Stimulated activated CD4-positive, alpha-beta T cell treated with anti-CD3 and anti-CD28 coated beads, Interleukin-4, amount 100 ng/mL, for 24 hours (primary cell): ENCODE measurements around the gene PAXX.
"Not testable (repeated sequence)": the region's sequence is repeated elsewhere in the genome, so short reads cannot be mapped to it uniquely, and the experiment has no call there.

Experiments
- DNase-seq: peaks from one replicate; pipeline ENCODE4 v3.0.0-alpha.2; 2020

PAXX gene

DNA sequence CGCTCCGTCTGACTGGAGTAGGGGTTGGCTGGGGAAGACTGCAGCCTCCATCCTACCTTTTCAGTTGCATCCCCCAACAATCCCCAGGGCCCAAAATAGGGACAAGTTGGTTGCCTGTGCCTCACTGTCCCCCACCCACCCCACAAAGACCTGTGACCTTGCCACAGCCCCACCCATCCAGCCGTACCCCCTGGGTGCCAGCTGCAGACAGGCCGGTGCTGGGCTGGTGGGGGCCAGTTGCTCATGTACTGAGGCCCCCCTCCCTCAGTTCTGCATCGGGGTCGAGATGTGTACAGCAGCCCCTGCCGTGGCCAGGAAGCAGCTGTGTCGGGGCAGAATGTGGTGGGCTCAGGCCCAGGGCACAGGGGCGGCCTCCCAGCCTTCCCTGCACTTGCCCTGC, 9.1 kb upstream of the PAXX start:
- no peak for DNase-seq

DNA sequence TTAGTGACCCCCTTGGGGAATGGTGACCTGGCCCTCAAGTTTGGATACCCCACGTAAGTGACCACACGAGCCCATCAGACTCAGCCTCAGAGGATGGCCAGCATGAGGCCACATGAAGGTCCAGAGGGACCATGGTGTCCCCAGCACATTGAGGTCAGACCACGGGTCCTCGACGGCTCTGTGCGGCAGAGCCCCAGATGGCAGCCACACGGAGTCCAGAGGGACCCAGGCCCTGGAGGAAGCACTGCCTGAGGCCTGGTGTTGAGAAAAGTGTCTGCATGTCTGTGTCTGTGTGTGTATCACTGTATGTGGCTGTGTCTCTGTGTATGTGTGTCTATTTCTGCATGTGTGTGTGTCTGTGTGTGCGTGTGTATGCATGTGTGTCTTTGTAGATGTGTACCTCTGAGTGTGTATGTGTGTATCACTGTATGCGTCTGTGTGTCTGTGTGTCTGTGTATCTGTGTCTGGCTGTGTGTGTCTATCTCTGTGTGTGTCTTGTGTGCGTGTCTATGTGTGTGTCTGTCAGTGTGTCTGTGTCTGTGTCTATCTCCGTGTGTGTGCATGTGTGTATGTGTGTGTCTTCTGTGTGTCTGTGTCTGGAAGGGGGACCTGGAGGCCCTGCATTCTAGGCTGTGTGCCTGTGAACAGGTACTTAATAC, 8.4 kb upstream of the PAXX start:
- no peak for DNase-seq

DNA sequence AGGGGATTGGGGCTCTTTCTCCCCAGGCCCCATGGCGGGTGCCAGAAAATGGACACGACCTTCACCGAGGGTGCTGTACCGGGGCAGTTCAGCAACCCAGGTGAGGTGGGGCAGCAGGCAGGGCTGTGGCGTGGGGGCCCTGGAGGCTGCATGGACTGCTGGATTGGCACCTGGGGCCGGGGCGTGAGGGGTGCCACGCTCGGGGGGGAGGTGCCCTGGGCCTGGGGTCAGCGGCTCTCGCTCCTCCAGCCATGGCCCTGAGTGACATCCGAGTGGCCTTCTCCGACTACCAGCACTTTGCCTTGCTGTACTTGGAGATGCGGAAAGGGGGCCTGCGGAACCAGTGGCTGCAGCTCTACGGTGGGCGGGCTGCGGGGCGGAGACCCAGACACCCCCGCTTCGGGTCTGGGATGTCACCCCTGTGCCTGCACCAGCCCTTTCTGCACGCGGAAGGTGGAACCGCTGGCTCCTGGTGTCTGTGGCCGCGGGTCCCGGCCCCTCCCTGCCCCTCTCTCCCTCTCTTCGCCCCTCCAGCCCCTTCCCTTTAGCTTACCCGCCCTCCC, 7.7 kb upstream of the PAXX start:
- DNase-seq = no peak

DNA sequence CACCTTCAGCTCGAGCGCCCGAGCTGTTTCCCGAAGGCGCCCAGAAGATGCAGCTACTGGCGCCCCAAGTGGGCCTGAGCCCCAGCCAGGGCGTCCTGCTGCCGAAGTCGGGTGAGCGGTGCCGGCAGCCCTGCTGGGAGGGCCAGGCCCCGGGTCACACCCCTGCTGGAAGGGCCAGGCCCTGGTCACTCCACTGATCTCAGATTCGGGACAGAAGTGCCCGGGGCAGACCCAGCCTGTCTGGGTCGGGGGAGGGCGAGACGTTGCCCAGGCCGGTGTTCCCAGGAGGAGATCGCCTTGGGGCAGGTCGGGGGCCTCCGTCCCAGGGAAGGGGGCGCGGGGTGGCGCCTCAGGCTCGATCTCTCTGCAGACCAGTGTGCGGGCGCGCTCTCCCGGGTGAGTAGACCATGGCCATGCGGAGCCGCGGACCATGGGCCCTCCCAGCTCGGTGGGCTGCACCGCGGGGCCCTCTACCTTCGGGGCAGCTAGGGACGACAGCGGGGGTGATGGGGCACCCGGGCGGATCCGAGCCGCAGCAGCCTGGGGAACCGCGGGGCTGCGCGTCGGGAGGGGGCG, 7.1 kb upstream of the PAXX start:
- DNase-seq = no peak

DNA sequence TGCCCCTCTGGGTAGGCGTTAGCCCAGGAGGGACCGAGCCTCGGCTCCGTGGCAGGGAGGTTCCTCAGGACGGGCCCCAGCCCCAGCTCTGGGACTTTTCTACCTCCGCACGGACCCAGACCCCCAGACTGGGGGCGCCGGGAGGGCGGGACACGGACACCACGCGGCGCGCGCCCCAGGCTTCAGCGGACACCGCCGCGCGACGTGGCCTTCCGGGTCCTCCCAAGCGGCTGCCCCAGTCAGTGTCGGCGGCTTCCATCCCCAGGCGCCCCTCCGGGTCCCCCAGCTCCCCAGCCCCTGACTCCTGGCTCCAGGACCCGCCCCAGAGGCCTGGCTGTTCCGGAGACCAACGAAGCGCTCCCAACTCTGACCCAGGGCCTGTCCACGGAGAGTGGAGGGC, 6.4 kb upstream of the PAXX start:
- no peak for DNase-seq

DNA sequence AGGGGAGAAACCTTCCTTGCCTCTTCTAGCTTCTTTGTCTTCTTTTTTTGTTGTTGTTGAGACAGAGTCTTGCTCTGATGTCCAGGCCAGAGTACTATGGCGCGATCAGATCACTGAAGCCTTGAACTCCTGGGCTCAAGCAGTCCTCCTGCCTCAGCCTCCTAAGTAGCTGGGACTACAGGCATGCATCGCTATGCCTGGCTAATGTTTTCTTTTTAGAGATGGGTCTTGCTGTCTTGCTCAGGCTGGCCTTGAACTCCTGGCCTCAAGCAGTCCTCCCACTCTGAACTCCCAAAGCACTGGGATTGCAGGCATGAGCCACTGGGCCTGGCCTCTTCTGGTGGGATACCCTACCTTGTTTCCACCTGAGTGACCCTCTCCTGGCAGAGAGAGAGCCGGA, 3.4 kb upstream of the PAXX start:
- DNase-seq = no peak

DNA sequence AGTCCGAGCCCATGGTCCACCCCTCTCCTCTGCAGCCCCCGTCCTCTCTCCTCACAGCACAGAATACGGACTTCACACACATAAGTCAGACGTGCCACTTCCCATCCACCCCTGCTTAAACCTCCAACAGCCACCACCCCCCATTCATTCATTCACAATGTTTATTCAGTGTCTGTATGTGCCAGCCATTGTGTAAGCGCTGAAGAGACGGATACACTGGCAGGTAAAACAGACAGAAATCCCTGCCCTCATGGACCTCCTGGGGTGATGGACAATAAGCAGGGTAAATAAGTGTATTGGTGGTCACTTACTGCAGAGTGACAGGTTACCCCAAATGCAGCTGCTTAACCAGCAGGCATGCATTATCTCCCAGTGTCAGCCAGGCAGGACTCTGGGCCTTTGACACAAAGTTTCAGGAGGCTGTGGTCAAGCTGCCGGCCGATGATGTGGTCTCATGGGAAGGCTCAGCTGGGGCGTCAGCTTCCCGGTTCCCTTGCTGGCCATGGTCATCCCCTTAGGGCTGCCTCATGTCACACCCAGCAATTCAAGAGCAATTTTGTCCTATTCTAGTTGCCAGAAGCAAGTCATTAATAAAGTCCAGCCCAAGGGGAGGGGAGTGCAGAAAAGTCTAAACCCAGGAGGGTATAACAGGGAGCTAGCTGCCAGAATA, 1.8 kb upstream of the PAXX start:
- no peak for DNase-seq

DNA sequence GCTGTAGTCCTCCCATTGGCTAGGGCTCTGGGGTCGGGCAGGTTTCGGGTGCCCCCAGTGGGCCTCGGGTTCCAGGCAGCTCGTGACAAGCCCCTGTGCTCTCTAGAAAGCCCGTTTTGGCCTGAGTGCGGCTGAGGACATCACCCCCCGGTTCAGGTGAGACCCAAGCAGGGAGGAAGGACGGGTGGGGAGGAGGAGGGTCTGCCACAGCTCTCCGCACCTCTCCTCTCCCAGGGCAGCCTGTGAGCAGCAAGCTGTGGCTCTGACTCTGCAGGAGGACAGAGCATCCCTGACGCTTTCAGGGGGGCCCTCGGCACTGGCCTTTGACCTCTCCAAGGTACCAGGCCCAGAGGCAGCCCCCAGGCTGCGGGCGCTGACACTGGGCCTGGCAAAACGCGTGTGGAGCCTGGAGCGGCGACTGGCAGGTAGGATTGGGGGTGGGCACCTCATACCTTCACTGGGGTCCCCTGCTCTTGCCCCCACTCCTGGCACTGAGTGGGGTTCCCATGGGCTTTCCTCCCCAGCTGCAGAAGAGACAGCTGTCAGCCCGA, 672 bp downstream of the PAXX start:
- DNase-seq = no peak

DNA sequence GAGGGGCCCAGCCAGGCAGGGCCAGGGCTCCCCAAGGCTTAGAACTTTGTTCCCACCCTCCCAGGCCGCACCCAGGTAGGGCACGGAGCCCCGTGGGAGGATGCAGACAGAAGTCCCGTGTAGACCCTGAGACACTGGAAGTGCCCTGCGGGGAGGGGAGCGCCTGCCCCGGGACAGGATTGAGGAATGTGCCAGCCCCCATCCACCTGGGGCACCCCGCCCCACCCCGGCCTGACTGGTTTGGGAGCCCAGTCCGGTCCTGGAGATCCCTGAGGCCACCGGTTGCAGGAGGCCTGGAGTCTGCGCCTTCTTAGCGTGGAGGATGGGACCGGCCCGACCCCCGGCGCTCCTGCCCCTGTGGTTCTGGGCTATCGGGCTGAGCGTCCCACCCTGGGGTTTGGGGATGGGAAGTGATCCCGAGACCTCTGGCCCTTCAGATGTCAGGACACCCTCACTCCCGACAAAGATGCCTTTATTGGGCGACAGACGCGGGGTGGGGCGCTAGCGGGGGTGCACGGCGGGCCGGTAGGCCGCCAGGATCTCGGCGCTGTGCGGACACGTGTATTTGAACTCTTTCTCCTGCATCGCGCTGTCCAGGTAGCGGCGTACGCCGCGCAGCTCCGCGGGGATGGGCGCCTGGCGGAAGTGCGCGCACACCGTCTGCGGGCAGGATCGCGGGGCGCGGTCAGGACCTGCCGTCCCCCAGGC, 2.1 kb downstream of the PAXX start:
- DNase-seq = no peak

DNA sequence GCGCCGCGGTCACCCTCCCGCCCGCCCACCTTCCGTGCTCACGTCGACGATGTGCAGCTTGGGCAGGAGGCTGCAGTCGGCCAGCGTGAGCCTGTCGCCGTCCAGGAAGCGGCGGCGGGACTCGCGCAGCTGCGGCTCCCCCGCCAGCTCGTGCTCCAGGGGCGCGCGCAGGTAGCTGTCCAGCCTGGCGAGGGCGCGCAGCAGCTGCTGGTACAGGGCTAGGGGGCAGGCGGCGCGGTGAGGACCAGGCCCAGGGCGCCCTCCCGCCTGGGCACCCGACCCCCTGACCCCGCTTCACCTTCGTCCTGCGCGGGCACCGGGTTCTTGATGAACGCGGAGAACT, 2.6 kb downstream of the PAXX start:
- DNase-seq = no peak

DNA sequence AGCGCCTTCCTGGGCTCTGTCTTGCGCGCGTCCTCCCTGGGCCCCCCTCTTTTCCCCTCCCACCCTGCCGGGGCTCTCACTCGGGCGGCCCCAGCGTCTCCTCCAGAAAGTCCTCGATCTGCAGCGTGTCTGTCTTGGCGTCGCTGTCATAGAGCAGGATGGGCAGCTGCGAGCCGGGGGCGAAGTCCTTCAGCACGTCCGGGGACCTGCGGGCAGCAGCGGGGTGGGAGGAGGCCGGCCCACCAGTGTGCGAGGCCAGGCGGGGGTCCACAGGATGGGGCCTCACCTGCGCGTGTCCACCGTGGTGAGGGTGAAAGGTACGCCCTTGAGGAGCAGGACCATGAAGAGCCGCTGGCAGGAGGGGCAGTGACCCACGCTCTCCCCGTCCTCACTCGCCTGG, 3.1 kb downstream of the PAXX start:
- DNase-seq = no peak

DNA sequence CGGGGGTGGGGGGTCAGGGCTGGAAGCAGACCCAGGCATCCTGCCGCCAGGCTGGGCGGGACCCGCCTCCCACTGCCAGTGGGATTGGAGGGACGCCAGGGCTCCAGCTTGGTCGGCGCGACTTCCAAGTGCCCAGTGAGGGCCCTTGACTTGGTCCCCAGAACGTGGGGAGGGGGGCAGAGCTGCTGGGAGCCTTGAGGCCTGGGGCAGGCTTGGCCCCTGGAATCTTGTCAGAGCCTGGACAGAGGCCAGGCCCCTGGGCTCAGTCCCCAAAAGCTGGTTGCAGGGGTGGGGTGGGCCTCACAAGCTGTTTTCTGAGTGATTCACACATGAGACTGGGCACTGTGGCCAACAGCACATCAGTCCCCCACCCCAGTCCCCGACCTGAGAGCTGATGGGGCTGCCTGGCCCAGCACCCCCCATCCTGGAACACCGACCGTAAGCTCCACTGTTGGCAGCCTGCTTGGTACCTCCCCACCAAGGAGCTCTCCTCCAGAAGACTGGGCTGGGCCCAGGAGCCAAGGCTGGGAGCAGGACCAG, 3.6 kb downstream of the PAXX start:
- no peak for DNase-seq

DNA sequence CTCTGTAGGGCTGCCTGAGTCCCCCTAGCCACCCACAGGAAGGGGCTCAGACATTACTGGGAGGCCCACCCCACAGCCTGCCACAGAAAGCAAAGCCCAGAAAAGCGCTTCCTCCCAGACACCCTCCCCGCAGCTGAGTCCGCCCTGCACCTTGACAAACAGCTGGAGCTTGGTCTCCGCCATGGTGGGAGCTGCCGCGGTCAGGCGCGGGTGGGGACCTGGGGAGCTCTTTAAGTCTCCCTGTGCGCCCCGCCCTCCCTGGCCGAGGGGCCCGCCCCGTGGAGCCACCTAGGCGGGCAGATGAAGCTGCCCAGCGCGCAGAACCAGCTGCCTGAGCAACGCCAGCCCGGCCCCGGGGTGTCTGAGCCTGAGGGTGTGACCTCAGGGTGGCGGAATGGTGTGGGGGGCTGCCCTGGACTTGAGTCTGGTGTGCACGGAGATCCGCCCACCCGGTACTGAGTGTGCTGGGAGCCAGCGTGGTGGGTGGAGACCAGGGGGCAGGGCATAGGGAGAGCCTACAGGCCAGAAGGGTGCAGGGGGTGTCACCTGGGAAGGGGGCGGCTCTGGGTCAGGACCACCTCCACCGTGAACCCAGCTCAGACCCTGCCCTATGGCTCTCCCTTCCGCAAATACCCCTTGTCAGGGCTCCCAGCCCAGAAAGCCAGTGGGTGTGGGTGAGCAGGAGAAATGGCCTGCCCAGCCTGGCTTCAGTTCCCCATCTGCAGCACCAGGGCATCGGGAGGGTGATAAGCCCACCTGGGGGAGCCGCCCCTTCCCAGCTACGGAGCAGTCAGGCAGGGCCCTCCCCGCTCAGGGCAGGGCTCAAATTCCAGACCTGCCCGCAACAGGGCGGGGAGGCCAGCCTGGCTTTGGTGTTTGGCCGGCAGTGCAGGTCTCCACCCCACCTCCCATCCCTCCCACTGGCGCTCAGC, 4.4 kb downstream of the PAXX start, which contains the start of gene CLIC3:
Gene CLIC3, minus strand, starts transcription at position 208 of the 932 bp plus-strand sequence. Its CDS starts 25 bp downstream, at position 183.
- peak; percentile 33 for DNase-seq

DNA sequence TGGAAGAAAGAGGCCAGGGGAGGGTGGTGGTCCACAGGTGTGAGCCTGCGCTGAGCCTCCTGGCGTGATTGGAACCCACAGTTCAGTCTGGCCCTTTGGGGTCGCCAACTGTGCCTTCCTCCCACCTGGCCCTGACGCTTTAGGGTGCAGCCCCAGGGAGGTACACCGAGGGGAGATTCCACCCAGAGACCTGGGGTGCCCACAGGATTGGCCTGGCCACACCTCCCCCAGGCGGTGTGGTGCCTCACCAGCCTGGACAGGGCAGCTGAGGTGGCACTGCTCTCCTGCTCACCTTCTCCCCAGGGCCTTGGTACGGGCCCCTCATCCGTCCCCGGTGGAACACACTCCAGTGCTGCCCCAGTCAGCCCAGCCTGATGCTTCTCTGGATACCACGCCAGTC, 5.1 kb downstream of the PAXX start:
- no peak for DNase-seq

DNA sequence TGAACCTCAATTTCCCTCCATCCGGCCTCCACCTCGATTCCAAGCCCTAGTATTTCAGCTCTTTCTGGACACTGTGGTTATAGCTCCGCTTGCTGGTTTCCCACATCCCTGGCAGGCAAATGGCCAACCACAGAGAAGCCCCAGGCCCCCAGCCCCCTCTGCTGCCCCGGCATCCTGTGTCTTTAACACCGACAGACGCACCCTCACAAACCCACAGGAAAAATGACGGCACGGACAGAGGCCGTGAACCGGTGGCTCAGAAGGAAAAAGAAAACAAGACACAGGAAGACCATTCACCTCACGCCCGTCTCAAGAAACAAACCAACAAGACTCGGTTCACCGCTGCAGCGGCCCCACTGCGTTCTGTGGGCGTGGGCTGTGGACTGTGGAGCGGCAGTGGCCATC, 5.6 kb downstream of the PAXX start:
- no peak for DNase-seq

DNA sequence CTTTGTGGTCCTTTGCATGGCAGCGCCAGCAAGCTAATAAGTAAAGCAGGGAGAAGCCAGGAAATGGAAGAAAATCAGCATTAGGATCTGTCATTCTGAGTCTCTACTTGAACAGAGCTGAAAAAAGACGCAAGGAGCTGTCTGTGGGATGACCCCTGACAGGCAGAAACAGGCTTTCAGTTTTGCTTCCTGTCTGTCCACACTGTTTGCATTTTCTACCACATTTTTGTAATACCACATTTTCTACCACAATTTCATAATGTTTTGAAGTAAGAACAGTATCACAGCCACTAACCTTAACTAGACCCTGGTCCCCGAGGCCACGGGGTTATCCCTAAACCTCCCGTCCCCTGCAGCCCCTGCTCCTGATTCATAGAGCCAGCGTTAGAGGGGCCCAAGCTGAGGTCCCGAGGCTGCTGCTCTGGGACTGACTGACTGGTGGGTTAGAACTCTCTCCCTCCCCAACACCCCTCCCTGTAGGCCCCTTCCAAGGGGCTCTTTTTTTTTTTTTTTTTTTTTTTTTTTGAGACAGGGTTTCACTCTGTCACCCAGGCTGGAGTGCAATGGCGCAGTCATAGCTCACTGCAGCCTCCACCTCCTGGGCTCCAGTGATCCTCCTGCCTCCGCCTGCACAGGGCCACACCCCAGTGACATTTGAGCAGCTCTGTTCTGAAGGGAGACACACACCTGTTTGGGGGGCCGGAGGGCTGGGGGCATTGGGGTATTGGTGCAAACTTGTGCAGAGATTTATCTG, 8.1 kb downstream of the PAXX start:
- DNase-seq = peak; percentile 33

DNA sequence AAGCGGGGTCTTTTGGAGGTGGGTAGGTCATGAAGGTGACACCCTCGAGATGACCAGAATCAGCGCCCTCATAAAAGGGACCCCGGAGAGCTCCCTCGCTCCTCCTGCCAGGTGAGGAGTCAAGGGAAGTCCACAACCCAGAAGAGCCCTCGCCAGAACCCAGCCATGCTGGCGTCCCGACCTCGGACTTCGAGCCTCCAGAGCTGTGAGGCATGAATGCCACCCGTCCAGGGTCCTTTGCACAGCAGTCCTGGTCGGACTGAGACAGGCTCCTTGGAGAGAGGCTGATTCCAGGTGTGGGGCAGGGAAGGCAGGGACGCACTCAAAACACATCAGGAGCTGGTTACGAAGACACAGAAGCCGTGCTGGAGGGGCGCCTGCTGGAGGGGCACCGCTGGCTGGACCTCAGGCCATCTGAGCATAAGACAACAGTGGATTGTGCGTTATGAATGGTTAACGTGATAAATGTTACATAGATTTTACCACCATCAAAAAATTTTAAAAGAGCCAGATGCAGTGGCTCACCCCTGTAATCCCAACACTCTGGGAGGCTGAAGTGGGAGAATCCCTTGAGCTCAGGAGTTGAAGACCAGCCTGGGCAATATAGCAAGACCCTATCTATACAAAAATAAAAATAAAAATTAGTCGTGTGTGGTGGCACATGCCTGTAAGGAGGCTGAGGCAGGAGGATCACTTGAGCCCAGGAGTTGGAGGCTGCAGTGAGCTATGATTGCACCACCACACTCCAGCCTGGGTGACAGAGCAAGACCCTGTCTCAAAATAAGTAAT, 9.8 kb downstream of the PAXX start:
- DNase-seq = no peak

DNA sequence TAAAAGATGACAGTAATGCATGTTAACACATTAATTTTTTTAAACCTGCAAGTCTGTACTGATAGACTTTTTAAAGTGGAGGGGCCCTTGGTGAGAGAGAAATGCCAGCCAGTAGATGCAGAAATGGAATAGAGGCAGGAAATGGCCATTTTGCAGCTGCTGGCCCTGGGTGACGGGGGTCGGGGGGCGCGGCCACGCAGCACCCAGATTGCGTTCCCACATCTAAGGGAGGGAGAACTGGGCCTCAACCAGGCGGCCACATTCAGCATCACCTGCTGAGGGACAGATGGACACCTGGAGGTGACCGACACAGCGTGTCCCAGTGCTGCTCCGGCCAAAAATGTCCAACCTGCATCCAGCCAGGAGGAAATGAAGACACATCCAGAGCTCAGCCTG, 10.4 kb downstream of the PAXX start:
- DNase-seq = no peak

DNA sequence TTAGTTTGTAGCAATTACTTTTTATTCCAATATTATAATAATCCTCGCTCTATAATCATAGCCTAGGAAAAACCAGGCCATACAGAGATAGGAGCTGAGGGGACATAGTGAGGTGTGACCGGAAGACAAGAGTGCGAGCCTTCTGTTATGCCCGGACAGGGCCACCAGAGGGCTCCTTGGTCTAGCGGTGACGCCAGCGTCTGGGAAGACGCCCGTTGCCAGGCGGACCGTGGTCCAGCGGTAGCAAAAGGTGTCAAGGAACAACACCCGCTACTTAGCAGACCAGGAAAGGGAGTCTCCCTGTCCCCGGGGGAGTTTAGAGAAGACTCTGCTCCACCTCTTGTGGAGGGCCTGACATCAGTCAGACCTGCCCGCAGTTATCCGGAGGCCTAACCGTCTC, 12.1 kb downstream of the PAXX start:
- DNase-seq = not testable (repeated sequence)
